Measurements from ENCODE around the gene INPP4B.

INPP4B gene

DNA sequence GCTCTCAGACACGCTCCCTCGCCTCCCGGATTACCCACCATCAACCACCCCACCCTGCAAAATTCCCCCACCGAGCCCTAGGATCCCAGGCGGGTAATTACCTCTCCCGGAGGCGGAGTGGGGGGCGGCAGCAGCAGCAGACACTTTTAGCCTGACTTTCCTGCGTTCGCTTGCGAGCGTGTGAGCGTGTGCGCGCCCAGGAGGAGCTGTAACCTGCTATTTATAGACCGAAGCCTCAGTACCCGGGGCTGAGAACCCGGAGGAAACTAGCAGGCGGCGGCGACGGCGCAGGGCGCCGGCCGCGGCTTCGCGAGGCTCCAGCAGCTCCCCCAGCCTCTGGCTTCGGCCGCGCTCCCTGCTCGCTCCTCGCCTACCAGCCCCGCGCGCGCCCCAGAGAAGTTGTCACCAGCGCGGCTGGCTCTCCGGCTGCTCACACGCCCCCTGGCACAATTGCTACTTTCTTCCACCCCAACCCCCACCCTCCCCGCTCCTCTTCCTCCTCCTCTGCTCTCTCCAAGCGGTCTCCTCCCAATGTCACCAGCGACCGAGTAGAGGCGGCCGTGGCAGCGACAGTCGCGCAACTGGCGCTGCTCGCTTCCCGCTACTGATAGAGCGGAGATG is at the start of gene INPP4B:
Gene INPP4B, minus strand, starts transcription at position 194 of the 621 bp plus-strand sequence.
- peak; percentile 14 to 57 (median 14) for DNase-seq (ENCODE audit: low read depth in 3 of 3)

DNA sequence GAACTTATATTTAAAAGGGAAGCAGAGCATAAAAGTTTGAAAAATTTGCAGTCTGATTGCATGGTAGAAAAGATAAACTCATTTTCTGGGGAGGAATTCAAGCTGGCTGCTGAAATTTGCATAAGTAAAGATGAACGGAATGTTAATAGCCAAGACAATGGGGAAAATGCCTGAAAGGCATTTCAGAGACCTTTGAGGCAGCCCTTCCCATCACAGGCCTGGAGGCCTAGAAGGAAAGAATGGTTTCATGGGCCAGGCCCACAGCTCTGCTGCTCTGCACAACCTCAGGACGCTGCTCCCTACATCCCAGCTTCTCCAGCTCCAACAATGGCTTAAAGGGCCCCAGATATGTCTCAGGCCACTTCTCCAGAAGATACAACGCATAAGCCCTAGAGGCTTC is 46.9 kb upstream of the INPP4B start:
- DNase-seq (ENCODE audit: low read depth in 3 of 3) = no peak

DNA sequence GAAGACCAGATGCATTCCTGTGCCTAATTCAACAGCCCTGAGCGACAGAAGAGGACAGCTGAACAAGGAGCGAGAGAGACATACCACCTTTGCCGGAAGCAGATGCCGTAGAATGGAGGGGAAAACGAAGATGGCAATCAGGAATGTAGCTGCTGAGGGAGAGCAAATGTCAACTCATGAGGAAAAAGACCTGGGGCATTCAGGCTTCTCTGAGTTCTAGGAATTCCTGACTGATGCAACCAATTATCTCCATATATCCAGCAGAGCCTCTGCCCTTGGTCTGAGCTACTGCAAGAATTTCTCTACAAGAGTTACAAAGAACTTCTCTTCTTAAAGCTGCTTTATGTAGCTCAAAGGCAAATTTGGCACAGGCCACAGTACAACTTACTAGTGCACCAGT is 40.5 kb upstream of the INPP4B start:
- no peak for DNase-seq (ENCODE audit: low read depth in 3 of 3)

DNA sequence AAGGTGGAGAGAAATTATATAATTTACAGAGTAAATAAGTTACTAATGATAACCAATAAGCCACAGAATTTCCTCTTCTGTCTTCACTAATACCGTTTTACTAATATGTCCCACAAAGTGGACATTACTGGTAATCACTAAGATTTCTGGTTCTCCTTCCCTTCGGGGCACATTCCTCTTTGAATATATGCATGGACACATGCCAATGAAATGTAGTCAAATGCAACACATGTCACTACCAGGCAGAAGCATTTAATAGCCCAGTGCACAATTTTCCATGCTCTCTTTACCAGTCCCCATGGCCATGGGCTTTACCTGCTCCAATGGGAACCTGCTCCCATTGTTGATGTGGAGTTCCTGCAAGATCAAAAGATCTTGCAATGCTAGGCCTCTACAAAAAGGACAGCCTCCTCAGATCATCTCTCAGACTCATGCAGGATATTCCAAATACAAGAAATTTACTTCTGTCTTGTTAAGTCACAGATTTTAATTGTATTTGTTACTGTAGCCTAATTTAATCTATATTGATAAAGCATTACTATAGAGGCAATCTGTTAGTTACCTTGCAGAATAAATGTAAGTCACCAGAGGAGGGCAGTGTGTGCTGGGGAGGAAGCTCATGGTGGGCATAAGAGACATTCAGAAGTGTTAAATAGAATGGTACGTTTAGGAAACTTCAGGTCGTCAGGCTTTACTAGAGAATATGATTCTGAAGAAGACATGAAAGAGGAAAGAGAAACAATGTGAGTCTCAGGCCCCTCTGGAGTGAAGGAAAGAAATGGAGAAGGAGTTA is 37.1 kb upstream of the INPP4B start:
- no peak for DNase-seq (ENCODE audit: low read depth in 3 of 3)

DNA sequence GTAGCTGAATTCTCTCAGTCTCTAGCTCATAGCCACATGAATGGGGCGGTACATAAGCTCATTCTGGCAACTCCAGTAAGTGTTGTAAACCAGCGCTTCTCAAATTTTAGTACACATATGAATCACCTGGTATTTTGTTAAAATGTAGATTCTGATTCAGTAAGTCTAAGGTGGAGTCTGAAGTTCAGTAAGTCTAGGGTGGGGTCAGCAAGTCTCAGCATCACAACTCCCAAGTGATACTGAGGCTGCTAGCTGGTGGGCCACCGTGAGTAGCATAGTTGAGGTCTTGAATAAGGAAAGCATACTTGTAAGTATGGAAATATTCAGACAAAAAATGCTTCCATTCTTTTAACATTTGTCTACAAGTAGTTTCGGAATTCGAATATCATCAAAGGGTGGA is 36.1 kb upstream of the INPP4B start:
- DNase-seq (ENCODE audit: low read depth in 3 of 3) = no peak

DNA sequence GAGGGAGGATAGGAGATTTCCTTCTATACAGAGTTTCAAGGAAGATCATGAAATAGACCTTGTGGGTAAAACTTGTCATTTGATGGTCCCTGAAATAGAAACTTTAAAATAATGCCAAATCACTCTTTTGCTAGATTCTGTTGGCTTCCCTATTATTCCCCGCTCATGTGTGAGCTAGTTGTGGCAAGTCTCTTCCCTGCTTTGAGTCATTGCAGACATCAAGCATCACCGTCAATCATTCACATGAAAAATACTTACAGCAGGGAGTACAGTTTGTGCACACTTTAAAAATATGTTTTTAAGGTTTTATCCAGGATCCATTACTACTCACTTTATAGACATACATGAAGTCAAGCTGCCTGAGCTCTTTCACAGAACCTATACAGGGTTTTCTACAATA is 35.2 kb upstream of the INPP4B start:
- no peak for DNase-seq (ENCODE audit: low read depth in 3 of 3)

DNA sequence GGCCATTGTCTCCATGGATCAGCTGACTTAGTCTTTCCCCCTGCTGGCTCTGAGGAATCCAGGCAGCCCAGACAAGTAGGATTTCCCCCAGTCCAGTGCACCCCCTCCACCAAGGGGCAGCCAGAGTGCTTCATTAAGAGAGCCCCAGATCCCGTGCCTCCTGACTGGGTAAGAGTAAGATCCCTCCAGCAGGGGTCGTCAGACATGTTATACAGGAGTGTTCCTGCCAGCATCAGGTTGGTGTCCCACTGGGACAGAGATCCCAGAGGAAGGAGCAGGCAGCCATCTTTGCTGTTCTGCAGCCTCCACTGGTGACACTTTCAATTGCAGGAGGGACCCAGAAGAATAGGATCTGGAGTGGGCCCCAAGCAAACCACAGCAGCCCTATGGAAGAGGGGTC is 29.0 kb upstream of the INPP4B start:
- no peak for DNase-seq (ENCODE audit: low read depth in 3 of 3)

GRCh38 chr4:142874684-142875083 is 28.6 kb upstream of the INPP4B start:
- DNase-seq (ENCODE audit: low read depth in 3 of 3) = no peak

GRCh38 chr4:142866685-142867084 is 20.6 kb upstream of the INPP4B start:
- DNase-seq (ENCODE audit: low read depth in 3 of 3) = no peak

GRCh38 chr4:142861351-142861750 is 15.2 kb upstream of the INPP4B start:
- no peak for DNase-seq (ENCODE audit: low read depth in 3 of 3)

DNA sequence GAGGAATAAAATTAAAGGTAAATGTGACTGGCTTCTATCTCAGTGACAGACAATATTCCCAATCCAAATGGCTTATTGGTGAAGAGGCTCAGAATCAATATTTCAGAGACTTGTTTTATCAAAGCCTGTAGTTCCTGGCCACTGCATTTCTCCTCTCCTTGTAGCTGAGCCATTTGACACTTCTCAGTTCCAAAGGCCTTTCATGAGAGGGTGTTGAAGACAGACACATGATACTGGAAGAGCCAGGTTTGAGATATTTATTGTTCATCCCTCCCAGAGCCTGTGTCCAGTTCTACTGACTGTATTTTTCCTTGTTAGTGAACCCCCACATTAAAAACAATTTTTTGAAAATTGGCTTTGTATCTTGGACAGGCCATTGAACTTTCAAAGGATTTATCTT is 12.9 kb upstream of the INPP4B start:
- DNase-seq (ENCODE audit: low read depth in 3 of 3) = no peak

- no peak for DNase-seq (ENCODE audit: low read depth in 3 of 3)
Measured at GRCh38 chr4:142858446-142858845, 12.3 kb upstream of the INPP4B start.

- DNase-seq (ENCODE audit: low read depth in 3 of 3) = no peak
Measured at GRCh38 chr4:142856576-142856975, 10.5 kb upstream of the INPP4B start.

- no peak for DNase-seq (ENCODE audit: low read depth in 3 of 3)
Measured at GRCh38 chr4:142850478-142850877, 4.4 kb upstream of the INPP4B start.

DNA sequence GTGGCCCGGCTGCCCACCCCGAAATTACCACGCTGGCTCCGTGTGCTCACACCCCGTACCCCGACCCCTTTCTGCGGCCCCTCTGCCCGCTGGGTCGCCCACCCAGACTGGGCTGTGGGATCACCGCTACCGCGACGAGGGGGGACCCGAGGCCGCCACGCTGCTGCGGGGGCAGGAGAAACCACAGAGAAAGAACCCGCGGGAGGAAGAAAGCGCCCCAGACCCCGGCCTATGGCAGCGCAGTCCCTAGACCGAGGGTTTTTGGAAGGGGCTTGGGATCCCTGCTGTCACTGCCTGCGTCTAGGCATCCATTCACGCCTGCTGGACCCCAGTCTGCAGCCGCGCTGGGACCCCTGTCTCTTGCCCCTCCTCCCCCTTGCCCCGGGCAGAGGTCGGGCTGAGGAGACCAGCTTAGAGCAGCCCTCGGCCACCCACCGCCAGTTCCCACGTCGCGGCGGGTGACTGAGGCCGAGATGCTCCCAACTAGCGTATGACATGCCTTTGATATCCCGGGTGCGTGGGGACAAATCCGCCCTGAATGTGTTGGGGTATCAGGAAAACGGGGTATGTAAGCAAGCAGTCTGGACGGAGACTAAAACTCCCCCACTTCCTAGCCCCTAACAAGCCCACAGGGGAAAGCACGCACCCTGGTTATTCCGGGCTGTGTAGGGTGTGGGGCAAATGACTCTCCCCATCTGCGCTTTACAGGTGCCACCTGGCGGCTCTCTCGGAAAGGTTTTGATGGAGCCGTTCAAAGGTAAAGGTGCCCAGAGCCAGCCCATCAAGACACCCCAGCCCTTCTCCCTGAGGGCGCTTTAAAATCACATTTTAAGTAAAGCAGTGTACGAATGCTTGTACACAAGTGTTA is 862 bp upstream of the INPP4B start:
- DNase-seq (ENCODE audit: low read depth in 3 of 3) = peak; percentile 50 to 75 (median 57)

GRCh38 chr4:142845293-142846107 is 601 bp downstream of the INPP4B start:
- peak in 1 of 3 experiments; percentile 12 for DNase-seq (ENCODE audit: low read depth in 3 of 3)

DNA sequence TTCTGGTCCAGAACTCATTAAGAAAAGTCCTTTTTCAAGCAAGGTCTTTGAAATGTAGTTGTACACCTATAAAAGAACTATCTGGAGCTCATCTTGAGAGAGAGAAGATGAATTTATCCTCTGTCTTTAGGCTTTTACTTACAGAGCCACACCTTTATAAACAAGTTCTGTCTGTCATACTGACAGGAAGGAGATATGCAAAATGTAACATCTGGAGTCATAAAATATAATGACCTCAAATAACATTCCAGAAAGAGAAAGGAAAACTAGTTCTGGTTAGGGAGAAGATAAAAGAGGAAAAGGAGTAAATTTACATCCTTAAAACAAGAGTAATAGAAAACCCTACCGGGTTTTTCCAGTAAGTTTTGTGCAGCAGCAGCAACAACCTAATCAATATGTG is 1.3 kb downstream of the INPP4B start:
- DNase-seq (ENCODE audit: low read depth in 3 of 3) = no peak

DNA sequence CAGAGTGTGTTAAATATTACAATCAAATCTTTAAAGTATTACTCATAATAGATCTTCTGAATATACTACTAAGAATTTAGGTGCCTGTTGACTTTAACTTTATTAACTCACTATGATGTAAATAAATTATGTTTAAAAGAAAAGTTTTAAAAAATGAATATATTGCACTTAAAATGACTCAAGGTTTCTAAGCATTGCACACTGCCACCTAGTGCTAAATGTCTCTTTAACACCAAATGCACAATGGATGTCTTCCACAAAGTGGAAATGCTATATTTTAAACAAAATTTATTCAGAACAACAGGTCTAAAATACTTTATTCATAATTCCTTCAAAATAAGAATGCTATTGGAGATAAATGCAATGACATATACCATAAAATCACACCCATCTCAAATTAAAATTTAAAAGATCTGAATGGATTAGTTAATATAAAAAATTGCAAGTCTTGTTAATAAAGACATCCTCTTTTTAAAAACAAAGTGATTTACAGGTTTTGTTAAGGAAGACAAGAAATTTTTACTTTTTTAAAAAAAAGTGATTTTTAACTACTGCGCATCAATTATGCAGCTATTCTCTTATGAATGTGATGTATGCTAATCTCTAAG is 5.5 kb downstream of the INPP4B start:
- DNase-seq (ENCODE audit: low read depth in 3 of 3) = no peak

DNA sequence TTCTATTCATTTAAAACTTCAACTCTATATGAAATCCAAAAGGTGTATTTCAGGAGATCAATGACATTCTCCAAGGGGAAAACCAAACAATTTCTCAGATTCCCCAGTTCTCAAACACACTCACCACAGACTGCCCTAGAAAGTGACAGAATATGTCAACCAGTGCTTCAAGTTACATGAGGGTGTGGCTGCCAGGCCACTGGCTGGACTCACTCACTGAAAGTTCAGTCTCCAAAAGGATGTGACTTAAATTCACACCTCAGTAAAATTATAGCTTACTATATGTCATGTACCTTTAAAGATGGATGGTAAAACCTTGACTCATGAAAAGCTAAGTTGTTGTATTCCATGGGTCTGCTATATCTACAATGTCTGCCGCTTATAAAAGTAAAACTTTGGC is 7.3 kb downstream of the INPP4B start:
- DNase-seq (ENCODE audit: low read depth in 3 of 3) = no peak

- DNase-seq (ENCODE audit: low read depth in 3 of 3) = no peak
Measured at GRCh38 chr4:142832022-142832421, 14.1 kb downstream of the INPP4B start.
